ENCODE results near the gene DLG4.

Gene DLG4

DNA sequence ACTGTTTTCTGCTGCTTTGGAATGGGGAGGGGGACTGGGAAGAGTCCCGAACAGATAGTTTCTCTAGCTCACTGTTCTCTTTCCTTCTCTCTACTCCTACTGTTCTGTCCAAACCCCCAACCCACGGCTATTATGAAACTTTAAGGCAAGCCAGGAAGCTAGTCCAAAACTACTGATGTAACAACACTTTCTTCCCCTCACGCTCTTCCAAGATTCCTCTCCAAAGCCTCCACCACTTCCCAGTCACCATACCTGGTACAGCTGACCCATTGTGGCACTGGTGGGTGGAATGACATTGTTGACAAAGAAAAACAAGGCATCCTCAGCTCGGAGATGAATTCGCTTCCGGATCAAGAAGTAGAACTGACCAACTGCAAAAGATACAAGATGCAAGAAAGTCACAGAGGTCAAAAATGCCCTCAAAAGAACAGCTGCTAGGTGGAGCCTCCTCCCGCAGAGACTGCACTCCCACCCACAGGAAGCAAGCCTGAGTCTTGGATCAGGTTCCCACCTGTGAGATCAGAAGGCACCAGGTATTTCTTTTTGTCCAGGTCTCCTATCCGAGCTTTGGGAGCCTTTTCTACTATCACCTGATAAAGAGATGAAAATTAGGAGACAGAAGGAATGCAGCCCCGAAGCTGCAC lies 21.6 kb upstream of the DLG4 start:
- TF ChIP-seq RARB (CRISPR knock-in tag; IDR thresholded peaks at IDR 0.05) = no peak
- TF ChIP-seq, protein P1, sequence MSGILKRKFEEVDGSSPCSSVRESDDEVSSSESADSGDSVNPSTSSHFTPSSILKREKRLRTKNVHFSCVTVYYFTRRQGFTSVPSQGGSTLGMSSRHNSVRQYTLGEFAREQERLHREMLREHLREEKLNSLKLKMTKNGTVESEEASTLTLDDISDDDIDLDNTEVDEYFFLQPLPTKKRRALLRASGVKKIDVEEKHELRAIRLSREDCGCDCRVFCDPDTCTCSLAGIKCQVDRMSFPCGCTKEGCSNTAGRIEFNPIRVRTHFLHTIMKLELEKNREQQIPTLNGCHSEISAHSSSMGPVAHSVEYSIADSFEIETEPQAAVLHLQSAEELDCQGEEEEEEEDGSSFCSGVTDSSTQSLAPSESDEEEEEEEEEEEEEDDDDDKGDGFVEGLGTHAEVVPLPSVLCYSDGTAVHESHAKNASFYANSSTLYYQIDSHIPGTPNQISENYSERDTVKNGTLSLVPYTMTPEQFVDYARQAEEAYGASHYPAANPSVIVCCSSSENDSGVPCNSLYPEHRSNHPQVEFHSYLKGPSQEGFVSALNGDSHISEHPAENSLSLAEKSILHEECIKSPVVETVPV (CRISPR knock-in tag; IDR thresholded peaks at IDR 0.05) = no peak
- TF ChIP-seq, protein P2, sequence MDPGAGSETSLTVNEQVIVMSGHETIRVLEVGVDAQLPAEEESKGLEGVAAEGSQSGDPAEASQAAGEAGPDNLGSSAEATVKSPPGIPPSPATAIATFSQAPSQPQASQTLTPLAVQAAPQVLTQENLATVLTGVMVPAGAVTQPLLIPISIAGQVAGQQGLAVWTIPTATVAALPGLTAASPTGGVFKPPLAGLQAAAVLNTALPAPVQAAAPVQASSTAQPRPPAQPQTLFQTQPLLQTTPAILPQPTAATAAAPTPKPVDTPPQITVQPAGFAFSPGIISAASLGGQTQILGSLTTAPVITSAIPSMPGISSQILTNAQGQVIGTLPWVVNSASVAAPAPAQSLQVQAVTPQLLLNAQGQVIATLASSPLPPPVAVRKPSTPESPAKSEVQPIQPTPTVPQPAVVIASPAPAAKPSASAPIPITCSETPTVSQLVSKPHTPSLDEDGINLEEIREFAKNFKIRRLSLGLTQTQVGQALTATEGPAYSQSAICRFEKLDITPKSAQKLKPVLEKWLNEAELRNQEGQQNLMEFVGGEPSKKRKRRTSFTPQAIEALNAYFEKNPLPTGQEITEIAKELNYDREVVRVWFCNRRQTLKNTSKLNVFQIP (CRISPR knock-in tag; IDR thresholded peaks at IDR 0.05; ENCODE audit: borderline replicate concordance, low read depth) = no peak
- TF ChIP-seq ZNF8 (CRISPR knock-in tag; IDR thresholded peaks at IDR 0.05) = no peak
- TF ChIP-seq, protein P3, sequence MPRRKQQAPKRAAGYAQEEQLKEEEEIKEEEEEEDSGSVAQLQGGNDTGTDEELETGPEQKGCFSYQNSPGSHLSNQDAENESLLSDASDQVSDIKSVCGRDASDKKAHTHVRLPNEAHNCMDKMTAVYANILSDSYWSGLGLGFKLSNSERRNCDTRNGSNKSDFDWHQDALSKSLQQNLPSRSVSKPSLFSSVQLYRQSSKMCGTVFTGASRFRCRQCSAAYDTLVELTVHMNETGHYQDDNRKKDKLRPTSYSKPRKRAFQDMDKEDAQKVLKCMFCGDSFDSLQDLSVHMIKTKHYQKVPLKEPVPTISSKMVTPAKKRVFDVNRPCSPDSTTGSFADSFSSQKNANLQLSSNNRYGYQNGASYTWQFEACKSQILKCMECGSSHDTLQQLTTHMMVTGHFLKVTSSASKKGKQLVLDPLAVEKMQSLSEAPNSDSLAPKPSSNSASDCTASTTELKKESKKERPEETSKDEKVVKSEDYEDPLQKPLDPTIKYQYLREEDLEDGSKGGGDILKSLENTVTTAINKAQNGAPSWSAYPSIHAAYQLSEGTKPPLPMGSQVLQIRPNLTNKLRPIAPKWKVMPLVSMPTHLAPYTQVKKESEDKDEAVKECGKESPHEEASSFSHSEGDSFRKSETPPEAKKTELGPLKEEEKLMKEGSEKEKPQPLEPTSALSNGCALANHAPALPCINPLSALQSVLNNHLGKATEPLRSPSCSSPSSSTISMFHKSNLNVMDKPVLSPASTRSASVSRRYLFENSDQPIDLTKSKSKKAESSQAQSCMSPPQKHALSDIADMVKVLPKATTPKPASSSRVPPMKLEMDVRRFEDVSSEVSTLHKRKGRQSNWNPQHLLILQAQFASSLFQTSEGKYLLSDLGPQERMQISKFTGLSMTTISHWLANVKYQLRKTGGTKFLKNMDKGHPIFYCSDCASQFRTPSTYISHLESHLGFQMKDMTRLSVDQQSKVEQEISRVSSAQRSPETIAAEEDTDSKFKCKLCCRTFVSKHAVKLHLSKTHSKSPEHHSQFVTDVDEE (CRISPR knock-in tag; IDR thresholded peaks at IDR 0.05) = no peak
- TF ChIP-seq SNAI2 (CRISPR knock-in tag; IDR thresholded peaks at IDR 0.05) = no peak
- TF ChIP-seq, protein P4, sequence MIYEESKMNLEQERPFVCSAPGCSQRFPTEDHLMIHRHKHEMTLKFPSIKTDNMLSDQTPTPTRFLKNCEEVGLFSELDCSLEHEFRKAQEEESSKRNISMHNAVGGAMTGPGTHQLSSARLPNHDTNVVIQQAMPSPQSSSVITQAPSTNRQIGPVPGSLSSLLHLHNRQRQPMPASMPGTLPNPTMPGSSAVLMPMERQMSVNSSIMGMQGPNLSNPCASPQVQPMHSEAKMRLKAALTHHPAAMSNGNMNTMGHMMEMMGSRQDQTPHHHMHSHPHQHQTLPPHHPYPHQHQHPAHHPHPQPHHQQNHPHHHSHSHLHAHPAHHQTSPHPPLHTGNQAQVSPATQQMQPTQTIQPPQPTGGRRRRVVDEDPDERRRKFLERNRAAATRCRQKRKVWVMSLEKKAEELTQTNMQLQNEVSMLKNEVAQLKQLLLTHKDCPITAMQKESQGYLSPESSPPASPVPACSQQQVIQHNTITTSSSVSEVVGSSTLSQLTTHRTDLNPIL (CRISPR knock-in tag; IDR thresholded peaks at IDR 0.05; ENCODE audit: low read depth) = no peak
- TF ChIP-seq TCF4 (CRISPR knock-in tag; IDR thresholded peaks at IDR 0.05; ENCODE audit: borderline replicate concordance) = no peak
- TF ChIP-seq PPARA (CRISPR knock-in tag; IDR thresholded peaks at IDR 0.05; ENCODE audit: borderline replicate concordance) = no peak
- TF ChIP-seq ARNTL (CRISPR knock-in tag; IDR thresholded peaks at IDR 0.05; ENCODE audit: borderline replicate concordance, low read depth) = no peak
- TF ChIP-seq OSR1 (CRISPR knock-in tag; IDR thresholded peaks at IDR 0.05) = no peak
- TF ChIP-seq ZNF70 (CRISPR knock-in tag; IDR thresholded peaks at IDR 0.05) = no peak
- no peak for TF ChIP-seq ZNF565 (CRISPR knock-in tag; conservative IDR thresholded peaks at IDR 0.05; ENCODE audit: low read depth)
- TF ChIP-seq, protein P5, sequence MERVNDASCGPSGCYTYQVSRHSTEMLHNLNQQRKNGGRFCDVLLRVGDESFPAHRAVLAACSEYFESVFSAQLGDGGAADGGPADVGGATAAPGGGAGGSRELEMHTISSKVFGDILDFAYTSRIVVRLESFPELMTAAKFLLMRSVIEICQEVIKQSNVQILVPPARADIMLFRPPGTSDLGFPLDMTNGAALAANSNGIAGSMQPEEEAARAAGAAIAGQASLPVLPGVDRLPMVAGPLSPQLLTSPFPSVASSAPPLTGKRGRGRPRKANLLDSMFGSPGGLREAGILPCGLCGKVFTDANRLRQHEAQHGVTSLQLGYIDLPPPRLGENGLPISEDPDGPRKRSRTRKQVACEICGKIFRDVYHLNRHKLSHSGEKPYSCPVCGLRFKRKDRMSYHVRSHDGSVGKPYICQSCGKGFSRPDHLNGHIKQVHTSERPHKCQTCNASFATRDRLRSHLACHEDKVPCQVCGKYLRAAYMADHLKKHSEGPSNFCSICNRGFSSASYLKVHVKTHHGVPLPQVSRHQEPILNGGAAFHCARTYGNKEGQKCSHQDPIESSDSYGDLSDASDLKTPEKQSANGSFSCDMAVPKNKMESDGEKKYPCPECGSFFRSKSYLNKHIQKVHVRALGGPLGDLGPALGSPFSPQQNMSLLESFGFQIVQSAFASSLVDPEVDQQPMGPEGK (CRISPR knock-in tag; IDR thresholded peaks at IDR 0.05; ENCODE audit: borderline replicate concordance) = no peak
- no peak for TF ChIP-seq ISL1 (CRISPR knock-in tag; IDR thresholded peaks at IDR 0.05)
- no peak for TF ChIP-seq ESRRG (CRISPR knock-in tag; IDR thresholded peaks at IDR 0.05)
- no peak for TF ChIP-seq TOX (CRISPR knock-in tag; IDR thresholded peaks at IDR 0.05; ENCODE audit: borderline replicate concordance)
- no peak for TF ChIP-seq GLIS3 (CRISPR knock-in tag; IDR thresholded peaks at IDR 0.05)
- no peak for TF ChIP-seq ZFP30 (CRISPR knock-in tag; IDR thresholded peaks at IDR 0.05)
- TF ChIP-seq CSDC2 (CRISPR knock-in tag; IDR thresholded peaks at IDR 0.05) = no peak
- no peak for ATAC-seq

DNA sequence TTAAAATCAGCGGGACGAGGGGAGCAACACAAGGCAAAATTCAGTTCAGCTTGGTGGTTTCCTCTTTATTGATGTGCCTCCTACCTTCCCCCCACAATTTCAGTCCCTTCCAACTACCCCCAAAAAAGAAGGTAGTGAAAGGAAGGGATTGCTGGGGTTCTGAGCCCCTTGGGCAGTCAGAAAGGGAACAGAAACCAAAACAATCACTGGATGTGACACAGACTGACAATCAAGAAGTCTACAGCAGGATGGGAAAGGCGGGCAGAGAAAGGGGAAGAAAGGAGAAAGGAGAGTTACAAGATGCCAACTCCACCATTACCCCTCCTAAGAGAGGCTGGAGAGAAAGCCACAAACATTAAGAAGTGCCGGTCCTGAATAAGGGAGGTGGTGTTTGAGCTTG lies 20.7 kb upstream of the DLG4 start:
- TF ChIP-seq, protein P5 (CRISPR knock-in tag; IDR thresholded peaks at IDR 0.05; ENCODE audit: borderline replicate concordance) = no peak
- no peak for TF ChIP-seq GLIS3 (CRISPR knock-in tag; IDR thresholded peaks at IDR 0.05)
- TF ChIP-seq ISL1 (CRISPR knock-in tag; IDR thresholded peaks at IDR 0.05) = no peak
- no peak for TF ChIP-seq OSR1 (CRISPR knock-in tag; IDR thresholded peaks at IDR 0.05)
- no peak for ATAC-seq
